GM21367 (cell line): ENCODE measurements around the gene ATG16L2.
"Not testable (repeated sequence)": the region's sequence is repeated elsewhere in the genome, so short reads cannot be mapped to it uniquely, and the experiment has no call there.

Source experiments
- ATAC-seq: cut with Tn5 transposase; IDR thresholded peaks from one replicate; pipeline ENCODE4 v1.9.1; 2021; ENCODE audit not compliant: unreplicated experiment

Gene ATG16L2

GRCh38 chr11:72799441-72799840 lies 14.8 kb upstream of the ATG16L2 start:
- no peak for ATAC-seq

- no peak for ATAC-seq
These were observed 11.4 kb upstream of the ATG16L2 start for GRCh38 chr11:72802822-72803221.

GRCh38 chr11:72805216-72805615 lies 9.0 kb upstream of the ATG16L2 start:
- ATAC-seq = no peak

- ATAC-seq = not testable (repeated sequence)
These were observed 7.8 kb upstream of the ATG16L2 start for GRCh38 chr11:72806378-72806777.

GRCh38 chr11:72807021-72807693 lies 7.1 kb upstream of the ATG16L2 start:
- no peak for ATAC-seq

- ATAC-seq = no peak
These were observed 6.4 kb upstream of the ATG16L2 start for GRCh38 chr11:72807792-72808191.

GRCh38 chr11:72808331-72808798 lies 5.8 kb upstream of the ATG16L2 start:
- no peak for ATAC-seq

- not testable (repeated sequence) for ATAC-seq
These were observed 2.5 kb upstream of the ATG16L2 start for GRCh38 chr11:72811686-72812085.

- ATAC-seq = no peak
These were observed 1.6 kb upstream of the ATG16L2 start for GRCh38 chr11:72812604-72812966.

- no peak for ATAC-seq
These were observed 1.1 kb upstream of the ATG16L2 start for GRCh38 chr11:72812967-72813739.

- ATAC-seq = peak; percentile 39
These were observed 398 bp upstream of the ATG16L2 start for GRCh38 chr11:72813740-72814285.

- ATAC-seq = peak; percentile 5
These were observed 953 bp downstream of the ATG16L2 start for GRCh38 chr11:72815110-72815618.

GRCh38 chr11:72816404-72816990 lies 2.3 kb downstream of the ATG16L2 start:
- ATAC-seq = no peak

- ATAC-seq = no peak
These were observed 3.8 kb downstream of the ATG16L2 start for GRCh38 chr11:72817966-72818365.

- no peak for ATAC-seq
These were observed 4.8 kb downstream of the ATG16L2 start for GRCh38 chr11:72818971-72819370.

GRCh38 chr11:72820439-72821139 lies 6.4 kb downstream of the ATG16L2 start:
- ATAC-seq = no peak

- ATAC-seq = no peak
These were observed 7.2 kb downstream of the ATG16L2 start for GRCh38 chr11:72821221-72821919.

GRCh38 chr11:72821920-72822799 lies 7.9 kb downstream of the ATG16L2 start:
- no peak for ATAC-seq

GRCh38 chr11:72823105-72823804 lies 9.0 kb downstream of the ATG16L2 start:
- no peak for ATAC-seq
